ENCODE measurements around the gene SYT2.
"Not testable (repeated sequence)": the region's sequence is repeated elsewhere in the genome, so short reads cannot be mapped to it uniquely, and the experiment has no call there.

Gene SYT2

DNA sequence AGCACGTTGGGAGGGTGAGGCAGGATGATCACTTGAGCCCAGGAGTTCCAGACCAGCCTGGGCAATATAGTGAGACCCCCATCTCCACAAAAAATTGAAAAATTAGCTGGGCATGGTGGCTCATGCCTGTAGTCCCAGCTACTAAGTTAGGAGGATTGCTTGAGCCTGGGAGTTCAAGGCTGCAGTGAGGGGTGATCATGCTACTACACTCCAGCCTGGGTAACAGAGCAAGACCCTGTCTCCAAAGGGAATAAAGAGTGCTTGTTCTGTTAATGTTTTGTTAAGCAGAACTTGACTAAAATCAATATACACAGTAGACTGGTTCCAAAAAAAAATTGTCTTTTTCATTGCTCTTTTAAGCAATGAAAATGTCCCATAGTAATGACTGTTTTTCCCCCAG lies 146.4 kb downstream of the SYT2 start:
- Mint-ChIP-seq H3K4me3 (no peak overlapping the region), H3K27ac (peak overlapping the region in 1 of 2 donors; percentile 26), H3K27me3 (no peaks in the 10 kb centered on the region), H3K4me1 (ENCODE audit: low read depth in 2 of 2) (peaks cover 0 to 2% of the 10 kb centered on the region in 2 donors), H3K36me3 (ENCODE audit: insufficient read depth) (peaks cover 7% of the 10 kb centered on the region), H3K9me3 (no peaks in the 10 kb centered on the region)
- ATAC-seq (replicated peaks) = no peak
- DNase-seq = no peak

DNA sequence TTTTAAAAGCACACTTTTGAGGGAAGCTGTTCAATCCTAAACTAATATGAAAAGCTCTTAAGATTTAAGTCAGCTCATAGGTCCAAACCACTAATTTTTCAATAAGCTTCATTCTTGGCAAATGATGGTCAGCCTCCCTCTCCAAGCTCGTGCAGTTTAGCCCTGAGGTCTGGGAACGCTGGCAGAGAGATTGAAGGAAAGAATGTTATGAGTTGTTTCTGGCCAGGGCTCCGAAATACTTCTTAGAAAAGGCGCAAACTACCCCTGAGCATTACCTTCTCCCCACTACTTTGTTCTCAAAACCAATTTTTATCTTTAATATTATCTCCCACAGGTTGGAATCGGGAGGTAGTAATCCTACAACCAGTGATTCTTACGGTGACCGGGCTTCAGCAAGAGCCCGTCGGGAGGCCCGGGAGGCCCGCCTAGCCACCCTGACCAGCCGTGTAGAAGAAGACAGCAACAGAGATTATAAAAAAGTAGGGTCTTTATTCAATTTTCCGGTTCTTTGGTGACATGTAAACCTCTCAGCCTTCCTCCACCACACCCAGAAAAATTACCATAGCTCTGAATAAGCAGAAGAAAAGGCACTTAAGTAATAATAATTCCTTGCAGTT lies 147.7 kb downstream of the SYT2 start:
- DNase-seq = no peak
- Mint-ChIP-seq H3K36me3 (ENCODE audit: insufficient read depth) (peaks cover 7% of the 10 kb centered on the region), H3K9me3 (no peaks in the 10 kb centered on the region), H3K4me1 (ENCODE audit: low read depth in 2 of 2) (peaks cover 0 to 2% of the 10 kb centered on the region in 2 donors), H3K27me3 (no peaks in the 10 kb centered on the region), H3K4me3 (no peak overlapping the region), H3K27ac (peak overlapping the region in 1 of 2 donors; percentile 41)
- ATAC-seq (replicated peaks) = no peak

DNA sequence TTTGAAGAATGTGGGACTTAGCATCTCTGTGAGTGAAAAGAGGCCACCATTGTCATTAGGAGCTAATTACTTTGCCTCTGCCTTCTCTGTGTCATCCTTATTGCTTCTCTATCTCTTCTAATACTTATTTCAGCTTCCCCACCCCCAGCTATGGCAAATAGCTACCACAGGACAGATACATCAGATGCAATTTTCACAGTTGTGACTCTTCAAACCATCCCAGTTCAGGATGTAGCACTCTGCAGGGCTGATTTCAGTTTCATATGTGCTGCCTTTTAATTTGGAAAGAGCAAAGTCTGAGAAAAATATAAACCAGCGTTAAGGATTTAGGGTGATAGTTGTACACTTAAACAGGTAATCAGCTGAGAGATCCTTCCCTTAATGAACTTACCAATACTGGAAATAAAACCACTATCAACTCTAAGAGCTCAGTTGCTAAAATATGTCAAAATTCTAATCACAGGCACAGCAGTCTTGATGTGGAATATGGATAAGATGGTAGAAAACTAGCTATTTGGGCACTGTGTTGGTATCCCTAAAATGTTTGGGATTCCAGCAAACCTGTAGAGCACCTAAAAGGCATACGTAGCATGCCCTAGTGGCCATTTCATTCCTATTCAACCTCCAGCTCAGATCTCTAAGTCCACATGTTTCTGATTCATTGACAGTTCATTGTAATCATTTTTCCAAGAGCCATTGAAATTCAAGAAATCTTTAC lies 148.4 kb downstream of the SYT2 start:
- Mint-ChIP-seq H3K9me3 (no peaks in the 10 kb centered on the region), H3K27me3 (no peaks in the 10 kb centered on the region), H3K4me3 (no peak overlapping the region), H3K4me1 (ENCODE audit: low read depth in 2 of 2) (peaks cover 0 to 2% of the 10 kb centered on the region in 2 donors), H3K36me3 (ENCODE audit: insufficient read depth) (peaks cover 7% of the 10 kb centered on the region), H3K27ac (peak overlapping the region in 1 of 2 donors; percentile 12)
- DNase-seq (no peak), ATAC-seq (replicated peaks) (no peak)

DNA sequence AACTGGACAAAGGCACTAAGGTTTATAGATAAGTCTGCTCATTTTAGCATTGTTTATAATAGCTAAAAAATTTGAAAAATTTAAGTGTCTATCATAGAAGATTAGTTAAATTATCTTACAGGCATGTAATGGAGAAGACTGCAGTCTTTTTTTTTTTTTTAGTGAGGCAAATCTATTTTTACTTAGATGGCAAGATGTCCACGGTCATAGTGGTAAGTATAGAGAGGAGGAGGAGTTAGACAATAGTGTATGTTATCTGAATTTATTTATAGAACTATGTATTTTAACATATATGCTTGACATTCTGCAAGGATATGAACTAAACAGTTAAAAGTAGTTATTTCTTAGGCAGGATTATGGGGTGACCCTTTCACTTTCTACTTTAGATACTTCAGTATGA lies 149.0 kb downstream of the SYT2 start:
- ATAC-seq (replicated peaks) = no peak
- Mint-ChIP-seq H3K27me3 (no peaks in the 10 kb centered on the region), H3K9me3 (no peaks in the 10 kb centered on the region), H3K4me3 (no peak overlapping the region), H3K4me1 (ENCODE audit: low read depth in 2 of 2) (peaks cover 0 to 2% of the 10 kb centered on the region in 2 donors), H3K36me3 (ENCODE audit: insufficient read depth) (peaks cover 7% of the 10 kb centered on the region), H3K27ac (no peak overlapping the region)
- no peak for DNase-seq

DNA sequence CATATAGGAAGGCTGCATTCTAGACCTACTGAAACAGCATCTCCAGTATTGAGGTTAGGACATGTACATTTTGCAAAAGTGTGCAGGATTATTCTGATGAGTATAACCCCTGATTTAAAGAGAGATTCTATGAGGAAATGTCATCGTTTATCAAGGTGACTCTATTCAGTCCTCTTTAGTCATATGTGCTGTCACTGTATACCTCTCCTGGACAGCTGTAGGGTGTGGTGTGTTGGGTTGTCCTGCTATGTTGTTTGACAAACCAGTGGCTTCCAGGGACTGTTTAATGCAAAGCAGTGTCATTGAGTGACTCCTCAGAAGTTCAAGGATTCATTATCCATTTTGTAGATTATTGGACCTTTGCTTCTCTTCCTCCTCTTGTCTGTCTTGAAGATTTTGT lies 152.6 kb downstream of the SYT2 start:
- H3K4me1 Mint-ChIP-seq (ENCODE audit: low read depth in 2 of 2); H3K27ac Mint-ChIP-seq; ATAC-seq (replicated peaks); DNase-seq; H3K9me3 Mint-ChIP-seq; H3K27me3 Mint-ChIP-seq; H3K36me3 Mint-ChIP-seq (ENCODE audit: insufficient read depth); H3K4me3 Mint-ChIP-seq: not testable (repeated sequence)

DNA sequence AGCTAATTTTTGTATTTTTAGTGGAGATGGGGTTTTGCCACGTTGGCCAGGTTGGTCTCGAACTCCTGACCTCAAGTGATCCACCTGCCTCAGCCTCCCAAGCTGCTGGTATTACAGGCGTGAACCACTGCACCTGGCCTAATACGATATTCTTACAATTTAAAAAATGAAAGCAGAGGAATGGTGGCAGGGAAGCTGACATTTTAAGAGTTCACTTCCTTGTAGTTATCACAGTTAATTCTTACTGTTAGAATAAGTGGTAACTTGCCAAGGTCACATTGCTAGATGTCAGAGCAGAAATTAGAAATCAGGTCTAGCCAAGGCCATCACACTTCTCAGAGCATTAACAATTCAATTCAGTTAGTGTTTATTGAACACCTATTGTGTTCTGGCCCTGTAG lies 154.2 kb downstream of the SYT2 start:
- not testable (repeated sequence) for H3K9me3 Mint-ChIP-seq; H3K36me3 Mint-ChIP-seq (ENCODE audit: insufficient read depth); H3K27me3 Mint-ChIP-seq; H3K27ac Mint-ChIP-seq; ATAC-seq (replicated peaks); DNase-seq; H3K4me3 Mint-ChIP-seq; H3K4me1 Mint-ChIP-seq (ENCODE audit: low read depth in 2 of 2)

DNA sequence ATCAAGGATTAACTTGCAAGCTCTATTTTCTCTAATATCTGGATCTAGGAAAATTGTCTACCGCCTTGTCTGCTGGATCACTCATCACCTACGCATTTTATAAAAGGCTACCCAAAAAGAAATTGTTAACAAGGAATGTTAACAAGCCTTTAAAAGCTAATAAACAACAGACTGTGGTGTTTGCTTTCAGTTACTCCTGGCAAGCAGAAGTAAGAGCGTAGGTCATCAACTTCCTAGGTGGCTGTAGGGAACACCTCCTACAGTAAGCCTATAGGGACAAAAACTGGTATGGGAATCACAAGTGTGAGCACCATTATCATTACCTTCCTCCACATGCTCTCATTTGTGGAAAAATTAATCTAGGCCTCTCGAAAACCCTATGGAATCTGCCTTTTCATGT lies 155.6 kb downstream of the SYT2 start:
- not testable (repeated sequence) for H3K27me3 Mint-ChIP-seq; DNase-seq; H3K27ac Mint-ChIP-seq; H3K9me3 Mint-ChIP-seq; H3K4me1 Mint-ChIP-seq (ENCODE audit: low read depth in 2 of 2); ATAC-seq (replicated peaks); H3K4me3 Mint-ChIP-seq; H3K36me3 Mint-ChIP-seq (ENCODE audit: insufficient read depth)

DNA sequence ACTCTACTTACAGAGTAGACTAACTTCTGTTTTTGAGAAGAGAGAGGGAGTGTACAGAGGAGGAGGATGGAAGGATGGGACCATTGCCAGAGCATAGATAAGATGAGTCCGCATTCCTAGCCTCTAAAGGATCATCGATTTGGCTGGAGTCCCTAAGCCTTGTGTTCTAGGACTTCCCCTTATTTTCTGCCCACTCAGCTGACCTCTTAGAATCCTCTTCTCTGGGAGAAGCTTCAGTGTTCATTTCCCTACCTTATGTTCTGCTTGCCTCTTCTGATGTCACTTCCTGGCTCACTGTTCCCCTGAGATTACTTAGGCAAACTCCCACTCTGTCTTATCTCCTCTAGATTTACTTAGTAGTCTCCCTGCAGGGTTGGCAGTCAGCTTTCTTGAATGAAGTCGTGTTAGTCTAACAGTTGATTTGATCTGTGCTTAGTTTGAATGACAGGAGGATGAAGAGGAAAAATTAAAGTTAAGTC lies 156.7 kb downstream of the SYT2 start:
- H3K4me1 Mint-ChIP-seq (ENCODE audit: low read depth in 2 of 2) = no peaks in the 10 kb centered on the region
- H3K27me3 Mint-ChIP-seq = no peaks in the 10 kb centered on the region
- no peak for DNase-seq
- H3K4me3 Mint-ChIP-seq = no peak overlapping the region
- H3K36me3 Mint-ChIP-seq (ENCODE audit: insufficient read depth) = no peaks in the 10 kb centered on the region
- no peaks in the 10 kb centered on the region for H3K9me3 Mint-ChIP-seq
- no peak for ATAC-seq (replicated peaks)
- H3K27ac Mint-ChIP-seq = no peak overlapping the region

DNA sequence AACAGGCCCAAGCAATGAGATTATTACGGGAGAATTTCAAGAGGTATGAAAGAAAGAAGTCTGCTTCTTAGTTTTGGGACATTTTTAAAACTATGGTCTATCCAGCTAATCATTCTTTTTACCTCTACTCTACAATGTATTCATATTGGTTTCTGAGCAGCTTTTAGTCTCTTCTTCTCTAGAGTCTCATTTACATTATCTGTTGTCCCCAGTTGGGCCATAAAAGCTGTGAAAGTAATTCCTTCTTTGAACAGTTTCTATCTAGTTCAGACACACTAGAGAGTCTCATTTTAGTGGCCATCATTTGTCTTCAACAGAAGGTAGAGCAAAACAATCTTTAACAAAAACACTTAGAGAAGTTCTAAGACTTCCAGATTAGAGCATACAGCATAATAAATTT lies 157.2 kb downstream of the SYT2 start:
- H3K4me1 Mint-ChIP-seq (ENCODE audit: low read depth in 2 of 2); H3K27me3 Mint-ChIP-seq; ATAC-seq (replicated peaks); H3K27ac Mint-ChIP-seq; H3K36me3 Mint-ChIP-seq (ENCODE audit: insufficient read depth); DNase-seq; H3K9me3 Mint-ChIP-seq; H3K4me3 Mint-ChIP-seq: not testable (repeated sequence)

DNA sequence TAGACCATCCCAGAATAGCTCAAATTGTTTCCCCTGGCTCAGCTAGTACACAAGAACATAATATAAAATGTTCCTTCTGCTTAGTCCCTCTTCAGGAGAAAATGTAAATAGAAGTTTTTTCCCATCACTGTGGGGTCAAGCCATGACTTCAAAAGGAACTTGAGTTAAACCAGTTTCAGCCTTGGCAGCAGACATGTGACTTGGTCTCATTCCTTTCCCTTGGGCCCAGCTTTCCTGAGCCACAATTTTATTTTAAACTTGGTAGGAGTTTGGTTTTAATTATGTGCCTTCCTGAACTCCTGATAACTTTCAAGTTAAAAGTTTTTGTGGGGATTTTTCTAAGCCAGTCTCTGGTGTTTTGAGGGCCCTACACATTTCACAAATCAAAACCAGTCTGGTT lies 157.6 kb downstream of the SYT2 start:
- ATAC-seq (replicated peaks); H3K4me1 Mint-ChIP-seq (ENCODE audit: low read depth in 2 of 2); H3K36me3 Mint-ChIP-seq (ENCODE audit: insufficient read depth); H3K4me3 Mint-ChIP-seq; DNase-seq; H3K9me3 Mint-ChIP-seq; H3K27ac Mint-ChIP-seq; H3K27me3 Mint-ChIP-seq: not testable (repeated sequence)

DNA sequence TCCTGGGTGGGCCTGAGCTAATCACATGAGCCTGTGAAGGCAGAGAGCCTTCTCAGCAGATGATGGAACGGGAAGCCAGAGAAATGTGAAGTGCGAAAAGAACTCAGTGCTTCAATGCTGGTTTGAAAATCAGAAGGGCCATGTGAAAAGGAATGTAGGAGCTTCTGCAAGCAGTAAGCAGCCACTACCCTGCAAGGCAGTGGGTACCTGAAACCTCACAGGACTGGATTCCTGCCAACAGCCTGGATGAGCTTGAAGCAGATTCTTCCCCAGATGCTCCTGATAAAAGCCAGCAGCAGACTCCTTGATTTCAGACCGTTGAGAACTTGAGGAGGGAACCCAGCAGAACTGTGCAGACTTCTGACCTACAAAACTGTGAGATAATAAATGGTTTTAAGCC lies 158.6 kb downstream of the SYT2 start:
- no peak for DNase-seq
- Mint-ChIP-seq H3K4me1 (ENCODE audit: low read depth in 2 of 2) (peaks cover 0 to under 1% of the 10 kb centered on the region in 2 donors), H3K27ac (no peak overlapping the region), H3K9me3 (no peaks in the 10 kb centered on the region), H3K36me3 (ENCODE audit: insufficient read depth) (no peaks in the 10 kb centered on the region), H3K27me3 (no peaks in the 10 kb centered on the region), H3K4me3 (no peak overlapping the region)
- ATAC-seq (replicated peaks) = no peak

DNA sequence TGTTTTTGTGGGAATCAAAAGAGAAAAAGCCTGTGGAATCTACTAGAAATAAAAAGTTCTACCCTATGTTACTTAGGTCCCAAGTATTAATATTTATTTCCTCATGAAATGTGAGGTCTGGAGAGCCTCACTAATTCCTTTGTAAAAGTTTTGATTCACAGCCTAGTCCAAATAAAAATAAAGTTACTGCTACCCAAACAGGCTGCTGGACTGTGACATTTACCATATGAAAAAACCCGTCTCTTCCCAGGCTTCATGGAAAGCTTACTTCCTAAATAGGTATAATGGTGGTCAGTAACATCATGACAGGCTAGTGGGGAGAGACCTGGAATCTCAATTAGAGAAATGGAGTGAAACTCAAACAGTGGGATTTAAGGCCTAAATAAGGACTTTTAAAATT lies 160.2 kb downstream of the SYT2 start:
- H3K27me3 Mint-ChIP-seq; DNase-seq; H3K4me3 Mint-ChIP-seq; ATAC-seq (replicated peaks); H3K27ac Mint-ChIP-seq; H3K36me3 Mint-ChIP-seq (ENCODE audit: insufficient read depth); H3K9me3 Mint-ChIP-seq: not testable (repeated sequence)
- peaks cover 7 to 15% of the 10 kb centered on the region in 2 donors for H3K4me1 Mint-ChIP-seq (ENCODE audit: low read depth in 2 of 2)

DNA sequence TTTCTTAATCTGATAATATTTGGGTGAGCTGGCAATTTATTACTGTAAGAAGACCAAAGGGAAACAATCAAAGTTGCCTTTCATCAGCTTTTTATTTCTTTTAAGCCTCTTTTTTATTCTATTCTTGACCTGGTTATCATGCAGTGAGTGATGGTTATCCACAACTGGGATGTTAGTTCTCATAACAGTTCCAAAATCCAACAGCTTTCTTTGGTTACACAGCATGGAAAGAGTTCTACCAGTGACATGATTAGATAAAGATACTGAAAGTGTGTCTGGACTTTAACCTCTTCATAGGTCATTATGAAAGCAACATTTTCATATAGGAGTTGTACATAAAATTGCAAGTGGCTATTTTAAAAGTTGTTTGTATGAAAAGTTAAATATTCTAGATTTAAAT lies 163.0 kb downstream of the SYT2 start:
- no peaks in the 10 kb centered on the region for H3K27me3 Mint-ChIP-seq
- H3K9me3 Mint-ChIP-seq = no peaks in the 10 kb centered on the region
- no peak overlapping the region for H3K4me3 Mint-ChIP-seq
- ATAC-seq (replicated peaks) = no peak
- H3K4me1 Mint-ChIP-seq (ENCODE audit: low read depth in 2 of 2) = peaks cover 7 to 15% of the 10 kb centered on the region in 2 donors
- H3K27ac Mint-ChIP-seq = no peak overlapping the region
- no peaks in the 10 kb centered on the region for H3K36me3 Mint-ChIP-seq (ENCODE audit: insufficient read depth)
- no peak for DNase-seq

DNA sequence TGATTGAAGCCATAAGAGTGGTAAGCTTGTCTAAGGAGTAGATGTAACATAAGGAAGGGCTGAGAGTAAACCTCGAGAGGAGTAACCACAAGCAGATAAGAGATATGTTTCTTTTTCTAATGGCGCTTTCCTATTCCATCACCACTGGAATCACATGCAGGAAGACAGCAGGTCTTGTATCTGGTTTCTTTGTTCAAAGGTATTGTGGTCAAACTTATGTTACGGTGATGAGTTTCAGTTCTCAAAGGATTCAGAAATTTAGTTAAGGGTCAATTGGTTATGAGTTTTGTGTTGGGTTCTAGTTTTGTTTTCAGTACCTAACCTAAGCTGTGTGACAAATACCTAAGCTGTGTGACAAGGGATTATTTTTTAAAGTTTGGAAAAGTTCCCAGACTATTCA lies 163.5 kb downstream of the SYT2 start:
- H3K36me3 Mint-ChIP-seq (ENCODE audit: insufficient read depth); ATAC-seq (replicated peaks); H3K9me3 Mint-ChIP-seq; DNase-seq; H3K4me3 Mint-ChIP-seq; H3K27me3 Mint-ChIP-seq; H3K27ac Mint-ChIP-seq: not testable (repeated sequence)
- H3K4me1 Mint-ChIP-seq (ENCODE audit: low read depth in 2 of 2) = peaks cover 7 to 15% of the 10 kb centered on the region in 2 donors
